ENCODE measurements around the gene RRP12.

RRP12 gene

DNA sequence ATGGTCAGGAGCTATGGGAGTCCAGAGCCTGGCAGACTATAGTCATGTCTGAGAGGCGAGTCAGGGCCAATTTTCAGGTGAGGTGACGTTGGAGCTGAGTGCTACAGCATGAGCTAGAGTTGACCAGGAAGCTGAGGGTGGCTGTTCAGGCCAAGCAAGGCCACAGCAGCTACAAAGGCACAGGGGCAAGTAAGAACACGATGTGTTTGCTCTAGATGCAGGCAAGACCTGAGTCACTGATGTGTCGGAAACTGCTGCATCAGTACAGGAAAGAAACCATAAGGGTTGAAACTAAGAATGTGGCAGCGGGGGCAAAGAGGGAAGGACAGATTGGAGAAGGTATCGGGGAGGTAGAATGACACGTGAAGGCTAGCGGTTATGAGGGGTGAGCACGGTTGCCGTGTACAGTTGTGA is 11.8 kb upstream of the RRP12 start:
- Histone ChIP-seq H2AK5ac (ENCODE audit: low read depth, low read length) (peak overlapping the region; percentile 59), H3K27ac (replicated peaks; ENCODE audit: low read length) (no peak overlapping the region), H2BK120ac (ENCODE audit: low read depth, low read length) (no peak overlapping the region), H2BK5ac (ENCODE audit: low read length) (no peak overlapping the region), H3K27me3 (ENCODE audit: control insufficient read depth in 3 of 3, insufficient read depth in 3 of 3, low read depth in 1 of 3, low read length in 3 of 3) (no peaks in the 10 kb centered on the region), H3K9ac (ENCODE audit: low read depth, low read length, poor library complexity) (no peak overlapping the region), H3K4me2 (ENCODE audit: insufficient read depth, low read length, poor library complexity, severe bottlenecking) (no peak overlapping the region), H4K8ac (ENCODE audit: low read depth, low read length) (no peak overlapping the region), H3K18ac (ENCODE audit: low read length) (peak overlapping the region; percentile 0), H3K79me1 (ENCODE audit: low read depth, low read length) (no peaks in the 10 kb centered on the region), H3K36me3 (replicated peaks in 1 of 2; ENCODE audit: control insufficient read depth in 2 of 2, insufficient read depth in 2 of 2, low read length in 2 of 2) (no peaks in the 10 kb centered on the region), H3K23ac (ENCODE audit: low read depth, low read length, poor library complexity) (no peak overlapping the region), H3K4me1 (ENCODE audit: control insufficient read depth in 2 of 2, insufficient read depth in 1 of 2, low read depth in 1 of 2, low read length in 2 of 2) (peaks cover 6 to 9% of the 10 kb centered on the region in 2 donors), H2AFZ (ENCODE audit: low read length) (no peak overlapping the region), H3K4ac (ENCODE audit: low read length) (no peak overlapping the region), H2BK12ac (ENCODE audit: low read length) (no peak overlapping the region), H3K4me3 (ENCODE audit: low read length in 2 of 2) (no peak overlapping the region), H3K14ac (ENCODE audit: low read length) (no peak overlapping the region), H4K91ac (ENCODE audit: low read depth, low read length, poor library complexity) (no peak overlapping the region), H2BK15ac (ENCODE audit: low read length) (peak overlapping the region; percentile 35), H3K9me3 (replicated peaks in 1 of 2; ENCODE audit: control insufficient read depth in 2 of 2, insufficient read depth in 1 of 2, low read depth in 1 of 2, low read length in 2 of 2) (no peaks in the 10 kb centered on the region)
- no peak for DNase-seq (ENCODE audit: low spot score)
- WGBS, 2 donors (ENCODE audit: extremely low coverage in 2 of 2, insufficient read length in 2 of 2, insufficient replicate concordance in 1 of 2), result no CpG with 5 or more reads among the region's 10 CpGs

DNA sequence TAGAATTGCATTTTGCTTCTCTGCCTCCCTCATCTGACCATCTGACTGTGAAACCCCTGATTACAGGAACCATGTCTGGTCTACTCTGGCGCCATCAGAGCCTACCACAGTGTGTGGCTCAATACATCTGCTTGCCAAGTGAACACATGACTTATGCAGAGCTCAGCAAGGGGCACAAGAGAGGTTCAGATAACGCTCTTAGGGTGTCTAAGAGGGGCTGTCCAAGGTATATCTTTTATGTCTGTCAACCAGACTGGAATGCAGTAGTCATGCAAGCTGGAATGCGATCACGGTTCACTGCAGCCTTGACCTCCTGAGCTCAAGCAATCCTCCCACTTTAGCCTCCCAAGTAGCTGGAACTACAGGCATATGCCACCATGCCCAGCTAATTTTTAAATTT is 10.3 kb upstream of the RRP12 start:
- no peak for DNase-seq (ENCODE audit: low spot score)
- H3K79me1 ChIP-seq (ENCODE audit: low read depth, low read length), result no peaks in the 10 kb centered on the region
- peaks cover 6 to 7% of the 10 kb centered on the region in 2 donors for H3K4me1 ChIP-seq (ENCODE audit: control insufficient read depth in 2 of 2, insufficient read depth in 1 of 2, low read depth in 1 of 2, low read length in 2 of 2)
- no peak overlapping the region for H3K27ac ChIP-seq (replicated peaks; ENCODE audit: low read length)
- no peak overlapping the region for H3K18ac ChIP-seq (ENCODE audit: low read length)
- no peak overlapping the region for H2BK120ac ChIP-seq (ENCODE audit: low read depth, low read length)
- H3K27me3 ChIP-seq (ENCODE audit: control insufficient read depth in 3 of 3, insufficient read depth in 3 of 3, low read depth in 1 of 3, low read length in 3 of 3), result no peaks in the 10 kb centered on the region
- H3K14ac ChIP-seq (ENCODE audit: low read length), result no peak overlapping the region
- H2AK5ac ChIP-seq (ENCODE audit: low read depth, low read length), result no peak overlapping the region
- H2BK12ac ChIP-seq (ENCODE audit: low read length), result no peak overlapping the region
- no peak overlapping the region for H2BK15ac ChIP-seq (ENCODE audit: low read length)
- no peak overlapping the region for H4K8ac ChIP-seq (ENCODE audit: low read depth, low read length)
- H2AFZ ChIP-seq (ENCODE audit: low read length), result no peak overlapping the region
- no peak overlapping the region for H3K23ac ChIP-seq (ENCODE audit: low read depth, low read length, poor library complexity)
- no peaks in the 10 kb centered on the region for H3K36me3 ChIP-seq (replicated peaks in 1 of 2; ENCODE audit: control insufficient read depth in 2 of 2, insufficient read depth in 2 of 2, low read length in 2 of 2)
- no CpG with 5 or more reads among the region's 4 CpGs for WGBS, 2 donors (ENCODE audit: extremely low coverage in 2 of 2, insufficient read length in 2 of 2, insufficient replicate concordance in 1 of 2)
- no peak overlapping the region for H2BK5ac ChIP-seq (ENCODE audit: low read length)
- no peak overlapping the region for H4K91ac ChIP-seq (ENCODE audit: low read depth, low read length, poor library complexity)
- H3K4me2 ChIP-seq (ENCODE audit: insufficient read depth, low read length, poor library complexity, severe bottlenecking), result no peak overlapping the region
- H3K9me3 ChIP-seq (replicated peaks in 1 of 2; ENCODE audit: control insufficient read depth in 2 of 2, insufficient read depth in 1 of 2, low read depth in 1 of 2, low read length in 2 of 2), result no peaks in the 10 kb centered on the region
- no peak overlapping the region for H3K4ac ChIP-seq (ENCODE audit: low read length)
- no peak overlapping the region for H3K4me3 ChIP-seq (ENCODE audit: low read length in 2 of 2)
- H3K9ac ChIP-seq (ENCODE audit: low read depth, low read length, poor library complexity), result no peak overlapping the region

DNA sequence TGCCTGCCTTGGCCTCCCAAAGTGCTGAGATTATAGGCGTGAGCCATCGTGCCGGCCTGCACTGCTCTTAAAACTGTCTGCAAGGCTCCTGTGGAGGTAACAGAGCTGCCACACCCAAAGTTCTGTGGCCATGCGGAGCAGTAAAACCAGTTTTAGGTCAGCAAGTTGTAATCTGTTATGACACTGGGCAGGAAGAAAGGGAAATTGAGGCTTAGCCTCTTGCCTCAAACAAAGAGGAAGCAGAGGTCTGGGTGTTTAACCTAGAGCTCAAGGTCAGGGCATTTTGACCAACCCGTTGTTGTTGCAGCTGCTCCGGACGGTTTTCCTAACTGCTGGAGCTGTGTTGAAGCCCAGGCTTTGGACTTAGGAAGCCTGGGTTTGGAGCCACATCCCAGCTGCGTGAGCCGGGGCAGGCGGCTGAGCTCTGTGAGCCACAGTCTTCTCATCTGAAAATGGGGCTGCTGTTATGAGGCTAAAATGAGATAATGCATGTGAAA is 7.4 kb upstream of the RRP12 start:
- Histone ChIP-seq H2BK120ac (ENCODE audit: low read depth, low read length) (no peak overlapping the region), H3K79me1 (ENCODE audit: low read depth, low read length) (no peaks in the 10 kb centered on the region), H3K27me3 (ENCODE audit: control insufficient read depth in 3 of 3, insufficient read depth in 3 of 3, low read depth in 1 of 3, low read length in 3 of 3) (no peaks in the 10 kb centered on the region), H3K4ac (ENCODE audit: low read length) (no peak overlapping the region), H3K9ac (ENCODE audit: low read depth, low read length, poor library complexity) (no peak overlapping the region), H3K23ac (ENCODE audit: low read depth, low read length, poor library complexity) (no peak overlapping the region), H3K18ac (ENCODE audit: low read length) (no peak overlapping the region), H3K14ac (ENCODE audit: low read length) (no peak overlapping the region), H4K91ac (ENCODE audit: low read depth, low read length, poor library complexity) (no peak overlapping the region), H3K4me2 (ENCODE audit: insufficient read depth, low read length, poor library complexity, severe bottlenecking) (no peak overlapping the region), H2BK15ac (ENCODE audit: low read length) (no peak overlapping the region), H2BK12ac (ENCODE audit: low read length) (no peak overlapping the region), H3K36me3 (replicated peaks in 1 of 2; ENCODE audit: control insufficient read depth in 2 of 2, insufficient read depth in 2 of 2, low read length in 2 of 2) (no peaks in the 10 kb centered on the region), H2AK5ac (ENCODE audit: low read depth, low read length) (no peak overlapping the region), H3K27ac (replicated peaks; ENCODE audit: low read length) (no peak overlapping the region), H2AFZ (ENCODE audit: low read length) (no peak overlapping the region), H3K4me3 (ENCODE audit: low read length in 2 of 2) (no peak overlapping the region), H4K8ac (ENCODE audit: low read depth, low read length) (no peak overlapping the region), H3K4me1 (ENCODE audit: control insufficient read depth in 2 of 2, insufficient read depth in 1 of 2, low read depth in 1 of 2, low read length in 2 of 2) (peaks cover under 1 to 6% of the 10 kb centered on the region in 2 donors), H2BK5ac (ENCODE audit: low read length) (no peak overlapping the region), H3K9me3 (replicated peaks in 1 of 2; ENCODE audit: control insufficient read depth in 2 of 2, insufficient read depth in 1 of 2, low read depth in 1 of 2, low read length in 2 of 2) (no peaks in the 10 kb centered on the region)
- WGBS, 2 donors (ENCODE audit: extremely low coverage in 2 of 2, insufficient read length in 2 of 2, insufficient replicate concordance in 1 of 2), result no CpG with 5 or more reads among the region's 10 CpGs
- no peak for DNase-seq (ENCODE audit: low spot score)

DNA sequence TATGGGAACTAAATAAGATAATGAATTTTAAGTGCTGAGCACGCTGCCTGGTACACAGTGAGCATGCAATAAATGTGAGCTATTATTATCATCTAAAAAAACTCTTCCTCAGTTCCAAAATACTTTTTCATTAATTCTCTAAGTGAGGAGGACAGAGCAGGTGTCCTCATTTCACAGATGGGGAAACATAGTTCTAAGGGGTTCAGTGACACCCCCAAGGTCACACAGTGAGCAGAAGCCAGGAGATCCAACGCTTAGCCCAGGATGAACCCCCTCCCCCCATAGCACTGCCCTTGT is 6.8 kb upstream of the RRP12 start:
- no peaks in the 10 kb centered on the region for H3K27me3 ChIP-seq (ENCODE audit: control insufficient read depth in 3 of 3, insufficient read depth in 3 of 3, low read depth in 1 of 3, low read length in 3 of 3)
- no peak overlapping the region for H3K14ac ChIP-seq (ENCODE audit: low read length)
- H4K8ac ChIP-seq (ENCODE audit: low read depth, low read length), result no peak overlapping the region
- no peak overlapping the region for H3K23ac ChIP-seq (ENCODE audit: low read depth, low read length, poor library complexity)
- no peak overlapping the region for H3K4me2 ChIP-seq (ENCODE audit: insufficient read depth, low read length, poor library complexity, severe bottlenecking)
- H2AK5ac ChIP-seq (ENCODE audit: low read depth, low read length), result no peak overlapping the region
- no peaks in the 10 kb centered on the region for H3K9me3 ChIP-seq (replicated peaks in 1 of 2; ENCODE audit: control insufficient read depth in 2 of 2, insufficient read depth in 1 of 2, low read depth in 1 of 2, low read length in 2 of 2)
- no CpG with 5 or more reads among the region's 2 CpGs for WGBS, 2 donors (ENCODE audit: extremely low coverage in 2 of 2, insufficient read length in 2 of 2, insufficient replicate concordance in 1 of 2)
- no peak overlapping the region for H3K18ac ChIP-seq (ENCODE audit: low read length)
- no peak overlapping the region for H2BK15ac ChIP-seq (ENCODE audit: low read length)
- H3K4me3 ChIP-seq (ENCODE audit: low read length in 2 of 2), result no peak overlapping the region
- H3K9ac ChIP-seq (ENCODE audit: low read depth, low read length, poor library complexity), result no peak overlapping the region
- H4K91ac ChIP-seq (ENCODE audit: low read depth, low read length, poor library complexity), result no peak overlapping the region
- no peak for DNase-seq (ENCODE audit: low spot score)
- no peak overlapping the region for H2BK120ac ChIP-seq (ENCODE audit: low read depth, low read length)
- no peak overlapping the region for H3K27ac ChIP-seq (replicated peaks; ENCODE audit: low read length)
- H3K4ac ChIP-seq (ENCODE audit: low read length), result no peak overlapping the region
- H3K36me3 ChIP-seq (replicated peaks in 1 of 2; ENCODE audit: control insufficient read depth in 2 of 2, insufficient read depth in 2 of 2, low read length in 2 of 2), result no peaks in the 10 kb centered on the region
- peaks cover 0 to 6% of the 10 kb centered on the region in 2 donors for H3K4me1 ChIP-seq (ENCODE audit: control insufficient read depth in 2 of 2, insufficient read depth in 1 of 2, low read depth in 1 of 2, low read length in 2 of 2)
- H2AFZ ChIP-seq (ENCODE audit: low read length), result no peak overlapping the region
- no peak overlapping the region for H2BK5ac ChIP-seq (ENCODE audit: low read length)
- H3K79me1 ChIP-seq (ENCODE audit: low read depth, low read length), result no peaks in the 10 kb centered on the region
- no peak overlapping the region for H2BK12ac ChIP-seq (ENCODE audit: low read length)
